Glutamatergic neuron (in vitro differentiated cells): ENCODE data around the gene FBLN1. TPM values are rescaled to one million over a fixed set of nuclear protein-coding genes. Genes with fewer than 3 reads are reported as not detected.

Experiments used
- DNase-seq: peaks from one replicate; pipeline ENCODE4 v3.0.0; 2022
- H3K27ac Mint-ChIP-seq: one replicate; pipeline ENCODE4 v1.8.0; 2020; ENCODE audit warnings: mild to moderate bottlenecking, mixed read lengths, inconsistent platforms; ENCODE audit not compliant: unreplicated experiment
- H3K27me3 Mint-ChIP-seq: one replicate; pipeline ENCODE4 v1.8.0; 2020; ENCODE audit warnings: mild to moderate bottlenecking, moderate library complexity, mixed read lengths, inconsistent platforms; ENCODE audit not compliant: unreplicated experiment
- H3K36me3 Mint-ChIP-seq: one replicate; pipeline ENCODE4 v1.8.0; 2020; ENCODE audit warnings: mild to moderate bottlenecking, mixed read lengths, inconsistent platforms; ENCODE audit not compliant: unreplicated experiment
- H3K4me1 Mint-ChIP-seq: one replicate; pipeline ENCODE4 v1.8.0; 2020; ENCODE audit warnings: mild to moderate bottlenecking, low read depth, mixed read lengths, inconsistent platforms; ENCODE audit not compliant: unreplicated experiment
- H3K4me3 Mint-ChIP-seq: one replicate; pipeline ENCODE4 v1.8.0; 2020; ENCODE audit warnings: mild to moderate bottlenecking, mixed read lengths, inconsistent platforms; ENCODE audit not compliant: unreplicated experiment
- H3K9me3 Mint-ChIP-seq: one replicate; pipeline ENCODE4 v1.8.0; 2020; ENCODE audit warnings: mild to moderate bottlenecking, moderate library complexity, mixed read lengths, inconsistent platforms; ENCODE audit not compliant: unreplicated experiment
- CTCF ChIP-seq: fragments of 200-600 bp; sonication (generic); IDR thresholded peaks from one replicate; pipeline ENCODE4 v1.5.0; 2021; ENCODE audit not compliant: partially characterized antibody, unreplicated experiment
- total RNA-seq: library from RNA; stranded (reverse); fragmentation: NEBNext Ultra II Directional; extraction: Animal tissue kit (Norgen Biotek cat#: 25700); gene quantifications from one replicate; pipeline ENCODE4 v1.2.1, GENCODE V29; 2021; ENCODE audit not compliant: unreplicated experiment

Gene FBLN1
- total RNA-seq, 1 donor from 2014 or later, result 184 TPM

DNA sequence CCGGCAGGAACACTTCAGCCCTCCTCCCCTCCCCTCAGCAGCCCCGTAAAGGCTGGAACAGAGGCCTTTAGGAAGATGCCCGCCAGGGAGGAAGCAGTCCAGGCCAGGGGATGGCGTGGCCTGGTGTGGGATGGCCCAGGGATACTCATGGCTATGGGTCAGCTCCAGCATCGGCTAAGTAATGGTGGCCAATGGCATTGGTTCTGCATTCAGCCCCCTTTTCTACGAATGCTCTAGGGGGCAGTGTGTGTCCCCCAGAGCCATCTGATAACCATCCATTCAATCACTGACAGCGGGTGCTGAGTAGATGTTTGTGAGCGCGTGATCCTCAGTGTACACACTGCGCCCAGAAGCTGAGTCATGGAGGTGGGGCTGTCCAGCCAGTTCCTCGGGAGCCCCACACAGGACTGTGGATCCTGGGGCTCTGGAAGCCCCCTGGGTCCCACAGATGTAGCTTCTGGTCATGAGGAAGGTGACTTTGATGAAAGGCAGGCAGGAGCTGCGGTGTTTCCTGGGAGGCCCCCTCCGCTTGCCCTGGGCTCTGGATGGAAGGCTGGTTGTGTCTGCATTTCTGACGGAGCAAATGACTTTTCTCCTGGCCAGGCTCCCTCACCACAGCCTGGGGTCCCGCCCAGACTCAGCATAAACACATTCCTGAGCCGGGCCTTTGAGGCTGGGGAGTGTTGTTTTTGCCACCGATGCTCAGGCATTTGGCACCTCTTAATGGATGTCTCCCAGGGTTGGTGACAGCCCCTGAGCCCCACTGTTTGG lies 46.5 kb downstream of the FBLN1 start:
- TF ChIP-seq CTCF, result no peak
- peaks cover 6% of the 10 kb centered on the region for H3K27me3 Mint-ChIP-seq
- no peak overlapping the region for H3K27ac Mint-ChIP-seq
- H3K9me3 Mint-ChIP-seq, result peaks cover 6% of the 10 kb centered on the region
- no peak for DNase-seq
- peaks cover 12% of the 10 kb centered on the region for H3K4me1 Mint-ChIP-seq
- H3K4me3 Mint-ChIP-seq, result no peak overlapping the region
- no peaks in the 10 kb centered on the region for H3K36me3 Mint-ChIP-seq

DNA sequence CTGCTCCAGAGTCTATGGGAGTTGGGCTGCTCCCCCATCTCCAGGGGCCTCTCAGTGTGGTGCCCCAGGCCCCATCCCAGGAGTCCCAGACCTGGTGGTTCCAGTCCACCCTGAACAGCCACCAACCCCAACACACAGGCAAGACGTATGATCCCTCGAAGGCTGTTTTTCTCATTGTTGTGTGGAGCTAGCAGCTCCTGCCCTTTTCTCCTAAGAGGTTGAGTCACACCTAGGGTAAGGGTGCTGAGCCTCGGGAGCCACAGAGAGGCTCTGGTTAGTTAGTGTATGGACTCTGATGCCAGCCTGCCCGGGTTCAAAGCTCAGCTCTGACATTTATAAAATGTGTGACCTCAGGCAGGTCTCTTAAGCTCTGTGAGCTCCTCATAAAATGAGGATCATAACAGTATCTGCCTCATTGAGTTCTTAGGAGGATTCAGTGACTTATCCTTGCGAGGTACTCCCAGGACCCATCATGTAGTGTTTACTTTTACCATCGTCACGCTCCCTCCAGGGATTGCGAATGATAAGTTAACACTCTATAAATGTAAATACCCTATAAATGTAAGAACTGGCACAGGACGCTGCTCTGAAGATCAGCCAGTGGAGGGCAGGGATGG lies 47.2 kb downstream of the FBLN1 start:
- no peaks in the 10 kb centered on the region for H3K36me3 Mint-ChIP-seq
- H3K27ac Mint-ChIP-seq, result no peak overlapping the region
- DNase-seq, result no peak
- peaks cover 6% of the 10 kb centered on the region for H3K9me3 Mint-ChIP-seq
- peaks cover 13% of the 10 kb centered on the region for H3K4me1 Mint-ChIP-seq
- H3K4me3 Mint-ChIP-seq, result no peak overlapping the region
- TF ChIP-seq CTCF, result no peak
- H3K27me3 Mint-ChIP-seq, result peaks cover 6% of the 10 kb centered on the region

DNA sequence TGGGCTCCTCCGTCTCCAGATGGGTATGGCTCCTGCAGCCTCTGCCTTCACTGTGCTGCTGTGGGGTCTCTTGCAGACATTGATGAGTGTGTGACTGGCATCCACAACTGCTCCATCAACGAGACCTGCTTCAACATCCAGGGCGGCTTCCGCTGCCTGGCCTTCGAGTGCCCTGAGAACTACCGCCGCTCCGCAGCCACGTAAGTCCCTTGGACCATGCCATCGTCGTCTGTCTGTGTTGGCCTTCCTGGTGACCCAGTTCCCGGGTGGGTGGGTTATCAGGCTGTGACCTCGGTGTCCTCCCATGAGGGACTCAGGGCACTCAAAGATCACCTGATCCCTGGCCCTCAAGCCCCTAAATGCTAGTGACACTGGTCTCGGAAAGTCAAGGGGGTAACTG lies 47.7 kb downstream of the FBLN1 start:
- Mint-ChIP-seq H3K36me3 (no peaks in the 10 kb centered on the region), H3K9me3 (peaks cover 8% of the 10 kb centered on the region), H3K27me3 (peaks cover 6% of the 10 kb centered on the region), H3K4me1 (peaks cover 13% of the 10 kb centered on the region), H3K27ac (no peak overlapping the region), H3K4me3 (no peak overlapping the region)
- DNase-seq, result no peak
- TF ChIP-seq CTCF, result no peak

DNA sequence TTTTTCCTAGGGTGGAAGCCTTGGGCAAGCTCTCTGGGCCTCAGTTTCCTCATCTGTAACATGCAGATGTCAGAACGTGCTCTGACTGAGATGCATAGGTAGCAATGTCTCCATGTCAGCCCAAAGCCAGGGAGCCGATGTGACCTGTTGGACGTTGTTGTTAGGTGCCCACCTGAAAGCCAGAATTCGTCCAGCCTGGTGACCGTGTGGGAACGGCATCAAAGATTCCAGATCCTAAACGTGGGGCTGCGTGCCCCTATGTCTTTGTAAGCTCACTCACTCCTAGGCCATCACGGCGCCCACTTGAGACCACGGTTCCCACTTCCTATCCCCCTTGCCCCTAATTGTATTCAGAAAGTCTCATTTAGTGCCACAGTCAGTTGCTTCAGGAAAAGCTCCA lies 48.2 kb downstream of the FBLN1 start:
- DNase-seq, result no peak
- Mint-ChIP-seq H3K27me3 (peaks cover 6% of the 10 kb centered on the region), H3K36me3 (no peaks in the 10 kb centered on the region), H3K9me3 (peaks cover 11% of the 10 kb centered on the region), H3K4me3 (no peak overlapping the region), H3K27ac (peak overlapping the region; percentile 76), H3K4me1 (peaks cover 13% of the 10 kb centered on the region)
- TF ChIP-seq CTCF, result no peak
